SU-DHL-6 (cell line): ENCODE measurements around the gene CPHXL.

Source experiments
- H2AFZ ChIP-seq: fragments of 200-600 bp; sonication (generic); 2 replicates; pipeline ENCODE4 v1.6.1; 2014; ENCODE audit warnings: low read depth, mild to moderate bottlenecking, moderate library complexity, mixed read lengths, antibody characterized with exemption, low read length; ENCODE audit not compliant: severe bottlenecking
- H3F3A ChIP-seq: fragments of 200-600 bp; shearing (Covaris generic); 2 replicates; pipeline ENCODE4 v1.6.0; 2016; ENCODE audit warnings: antibody characterized with exemption, mild to moderate bottlenecking; ENCODE audit not compliant: insufficient read depth
- H3K27ac ChIP-seq: fragments of 200-600 bp; sonication (generic); 2 replicates; pipeline ENCODE4 v1.5.1; 2016; ENCODE audit warnings: low read depth, mild to moderate bottlenecking, low read length, moderate library complexity, mixed read lengths
- H3K27me3 ChIP-seq: fragments of 200-600 bp; sonication (generic), shearing (Covaris generic); 2 replicates; pipeline ENCODE4 v1.6.0; 2014; ENCODE audit warnings: mild to moderate bottlenecking, low read length
- H3K36me3 ChIP-seq: fragments of 200-600 bp; sonication (generic); 2 replicates; pipeline ENCODE4 v1.6.1; 2014; ENCODE audit warnings: mild to moderate bottlenecking, low read length, mixed read lengths
- H3K4me2 ChIP-seq: fragments of 300-600, 200-600 bp; shearing (Covaris generic), sonication (generic); 2 replicates; pipeline ENCODE4 v1.6.0; 2014; ENCODE audit warnings: low read length, low read depth, mild to moderate bottlenecking; ENCODE audit not compliant: poor library complexity, severe bottlenecking
- H3K4me3 ChIP-seq: fragments of 200-600 bp; sonication (generic); 2 replicates; pipeline ENCODE4 v1.5.1; 2014; ENCODE audit warnings: antibody characterized with exemption, low read length, mild to moderate bottlenecking, mixed read lengths; ENCODE audit not compliant: insufficient read depth, poor library complexity, severe bottlenecking
- H3K79me2 ChIP-seq: fragments of 200-600 bp; sonication (generic); 2 replicates; pipeline ENCODE4 v1.6.1; 2014; ENCODE audit warnings: mild to moderate bottlenecking, low read length, moderate library complexity; ENCODE audit not compliant: insufficient read depth
- H3K9ac ChIP-seq: fragments of 200-600 bp; sonication (generic); 2 replicates; pipeline ENCODE4 v1.7.0; 2014; ENCODE audit warnings: mild to moderate bottlenecking, low read length
- H3K9me2 ChIP-seq: fragments of 200-600 bp; sonication (generic); replicated peaks from 2 replicates; pipeline ENCODE4 v1.6.1; 2014; ENCODE audit warnings: low read length; ENCODE audit not compliant: insufficient read depth
- H3K9me3 ChIP-seq: fragments of 200-600 bp; sonication (generic); 2 replicates; pipeline ENCODE4 v1.6.1; 2014; ENCODE audit warnings: low read length, mixed read lengths; ENCODE audit not compliant: insufficient read depth
- H4K20me1 ChIP-seq: fragments of 200-600 bp; sonication (generic); 2 replicates; pipeline ENCODE4 v1.6.1; 2014; ENCODE audit warnings: low read depth, mild to moderate bottlenecking, antibody characterized with exemption, low read length, moderate library complexity, mixed read lengths
- CTCF ChIP-seq: fragments of 200-600 bp; sonication (generic); IDR thresholded peaks from one replicate; pipeline ENCODE4 v1.5.1; 2017; ENCODE audit warnings: antibody characterized with exemption, mild to moderate bottlenecking, low read length, moderate library complexity; ENCODE audit not compliant: insufficient read depth, poor library complexity, severe bottlenecking
- EZH2phosphoT487 ChIP-seq: fragments of 200-600 bp; sonication (generic), shearing (Covaris generic); conservative IDR thresholded peaks from 2 replicates; pipeline ENCODE4 v1.6.1; 2018; ENCODE audit warnings: mild to moderate bottlenecking, antibody characterized with exemption, low read length, moderate library complexity, mixed read lengths

CPHXL gene

DNA sequence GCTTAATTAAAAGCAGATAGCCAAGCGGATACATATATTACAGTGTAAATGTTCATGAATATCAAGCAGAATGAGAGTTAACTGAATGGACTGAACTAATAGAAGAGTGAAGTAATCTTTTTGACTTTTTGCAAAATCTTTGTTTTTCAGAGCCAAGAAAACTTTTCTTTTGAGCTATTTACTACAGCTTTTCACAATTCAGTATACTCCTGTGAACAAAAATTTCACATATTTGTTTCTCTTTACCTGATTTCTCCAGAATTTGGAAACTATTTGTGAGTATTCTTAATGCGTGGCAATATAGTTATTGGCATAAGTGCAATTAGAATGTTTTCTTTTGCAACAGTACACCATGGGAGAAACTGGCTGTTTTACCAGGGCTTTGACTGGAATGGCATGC lies 15.9 kb downstream of the CPHXL start:
- Histone ChIP-seq H3K4me3 (no peak overlapping the region), H3K79me2 (no peaks in the 10 kb centered on the region), H3F3A (no peaks in the 10 kb centered on the region), H3K9me3 (peaks cover 28% of the 10 kb centered on the region; the same call in 1 of the 2 replicates), H3K9ac (no peak overlapping the region), H2AFZ (no peak overlapping the region), H3K36me3 (no peaks in the 10 kb centered on the region; the same call in 1 of the 2 replicates), H3K4me2 (no peak overlapping the region), H3K27ac (no peak overlapping the region), H4K20me1 (no peaks in the 10 kb centered on the region), H3K9me2 (no peaks in the 10 kb centered on the region), H3K27me3 (no peaks in the 10 kb centered on the region)
- TF ChIP-seq CTCF (no peak), EZH2phosphoT487 (no peak)

DNA sequence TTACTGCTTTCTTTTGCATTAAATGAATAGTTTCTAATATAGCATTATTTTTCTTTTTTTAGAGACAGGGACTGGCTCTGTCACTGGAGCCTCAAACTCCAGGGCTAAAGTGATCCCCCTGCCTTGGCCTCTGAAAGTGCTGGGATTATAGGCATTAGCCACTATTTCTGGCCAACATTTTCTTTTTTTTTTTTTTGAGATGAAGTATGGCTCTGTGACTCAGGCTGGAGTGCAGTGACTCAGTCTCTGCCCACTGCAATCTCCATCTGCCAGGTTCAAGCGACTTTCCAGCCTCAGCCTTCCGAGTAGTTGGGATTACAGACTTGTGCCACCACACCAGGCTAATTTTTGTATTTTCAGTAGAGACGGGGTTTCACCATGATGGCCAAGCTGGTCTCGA lies 23.0 kb downstream of the CPHXL start:
- Histone ChIP-seq H3K9ac (no peak overlapping the region), H4K20me1 (no peaks in the 10 kb centered on the region), H3K4me3 (no peak overlapping the region), H3K36me3 (no peaks in the 10 kb centered on the region), H2AFZ (no peak overlapping the region), H3K27me3 (no peaks in the 10 kb centered on the region), H3K9me3 (no peaks in the 10 kb centered on the region), H3K9me2 (no peaks in the 10 kb centered on the region), H3K79me2 (no peaks in the 10 kb centered on the region), H3F3A (no peaks in the 10 kb centered on the region), H3K4me2 (no peak overlapping the region), H3K27ac (no peak overlapping the region)
- TF ChIP-seq EZH2phosphoT487: no peak
- no peak for TF ChIP-seq CTCF

DNA sequence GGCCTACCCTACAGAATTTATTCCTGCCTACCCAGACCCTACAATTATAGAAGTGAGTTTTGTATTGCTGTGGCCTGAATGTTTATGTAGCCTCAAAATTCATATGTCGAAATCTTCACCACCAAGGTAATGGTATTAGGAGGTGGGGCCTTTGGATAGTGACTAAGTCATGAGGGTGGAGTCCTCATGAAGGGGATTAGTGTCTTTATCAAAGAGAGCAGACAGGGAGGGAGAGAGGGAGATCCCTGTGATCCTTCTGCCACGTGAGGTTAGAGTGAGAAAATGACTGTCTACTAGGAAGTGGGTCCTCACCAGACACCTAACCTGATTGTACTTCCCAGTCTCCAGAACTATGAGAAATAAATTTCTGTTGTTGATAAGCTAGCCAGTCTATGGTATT lies 24.0 kb downstream of the CPHXL start:
- TF ChIP-seq CTCF (no peak), EZH2phosphoT487 (no peak)
- Histone ChIP-seq H3K27ac (no peak overlapping the region), H3F3A (no peaks in the 10 kb centered on the region), H3K9ac (no peak overlapping the region), H3K36me3 (no peaks in the 10 kb centered on the region), H3K9me3 (no peaks in the 10 kb centered on the region), H3K4me3 (no peak overlapping the region), H4K20me1 (no peaks in the 10 kb centered on the region), H3K4me2 (no peak overlapping the region), H3K27me3 (no peaks in the 10 kb centered on the region), H3K79me2 (no peaks in the 10 kb centered on the region), H2AFZ (no peak overlapping the region), H3K9me2 (no peaks in the 10 kb centered on the region)
